ENCODE data around the gene PODN. TPM values are rescaled to one million over a fixed set of nuclear protein-coding genes. Genes with fewer than 3 reads are reported as not detected.
A peak's percentile ranks its signal among the peaks of the same experiment; 100 is the strongest.

The PODN gene
- total and polyA plus RNA-seq, 2 of the 4 experiments (the other 2 are of a cell fraction): 0.54 to 6.2 TPM

DNA sequence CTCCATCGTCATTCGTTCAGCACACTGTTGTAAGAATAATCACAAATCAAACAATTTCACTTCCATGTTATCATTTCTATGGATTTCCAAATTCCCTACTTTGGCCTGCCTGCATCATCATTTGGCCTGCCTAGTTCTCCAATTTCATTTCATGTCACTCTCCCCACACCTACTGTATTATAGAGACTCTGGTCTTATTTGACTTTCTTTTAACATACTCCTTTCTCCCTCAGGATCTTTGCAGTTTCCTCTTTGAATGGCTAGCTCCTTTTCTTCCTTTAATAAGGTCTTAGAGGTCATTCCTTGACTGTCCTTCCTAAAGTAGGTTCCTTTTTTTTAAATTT lies 36.3 kb upstream of the PODN start:
- H3K9ac ChIP-seq (ENCODE audit: low read depth, low read length): no peak overlapping the region
- no peak overlapping the region for H2AFZ ChIP-seq (replicated peaks; ENCODE audit: low read length, poor library complexity)
- H3K56ac ChIP-seq (ENCODE audit: extremely low read depth, insufficient read depth, low read length): no peak overlapping the region
- H2BK15ac ChIP-seq (ENCODE audit: low read depth, low read length): no peak overlapping the region
- TF ChIP-seq FOS (IDR thresholded peaks at IDR 0.05; ENCODE audit: low read depth, low read length) (no peak), CHD1 (IDR thresholded peaks at IDR 0.05; ENCODE audit: low read depth, low read length) (no peak), RCOR1 (IDR thresholded peaks at IDR 0.05; ENCODE audit: insufficient replicate concordance, low read length) (no peak), RFX5 (IDR thresholded peaks at IDR 0.05; ENCODE audit: low read depth, low read length) (no peak), NFE2L2 (IDR thresholded peaks at IDR 0.05; ENCODE audit: low read depth, low read length) (no peak), ELK1 (IDR thresholded peaks at IDR 0.05; ENCODE audit: borderline replicate concordance, low read depth, low read length) (no peak), MXI1 (IDR thresholded peaks at IDR 0.05; ENCODE audit: borderline replicate concordance, low read depth, low read length) (no peak)
- intact Hi-C loops (cut with micrococcal nuclease): no loop called here
- no peaks in the 10 kb centered on the region for H3K9me3 ChIP-seq (ENCODE audit: control insufficient read depth, insufficient read depth, low read length)
- peak overlapping the region; percentile 41; the same call in 1 of the 2 replicates for H3K4me2 ChIP-seq (ENCODE audit: low read depth, low read length)
- H2BK5ac ChIP-seq (ENCODE audit: low read depth, low read length, poor library complexity, severe bottlenecking): peak overlapping the region; percentile 52
- peak overlapping the region; percentile 30 for H4K91ac ChIP-seq (ENCODE audit: insufficient read depth, low read depth, low read length)
- 50% methylated on average over 2 of the region's 2 CpGs; no CpG with 5 or more reads in 1 of the 2 experiments for WGBS, 2 experiments (ENCODE audit: extremely low coverage in 2 of 2, insufficient read length in 1 of 2)
- no TSS peak for BruUV-seq (replicated peaks)
- H3K14ac ChIP-seq (replicated peaks; ENCODE audit: low read depth, low read length): peak overlapping the region; percentile 77; the same call in 1 of the 2 replicates
- peak overlapping the region; percentile 59; the same call in 1 of the 2 replicates for H3K27ac ChIP-seq (ENCODE audit: insufficient read depth, low read length)
- H2BK120ac ChIP-seq (ENCODE audit: low read depth, low read length): peak overlapping the region; percentile 7; the same call in 1 of the 2 replicates
- H3K27me3 ChIP-seq (ENCODE audit: control insufficient read depth, insufficient read depth, low read length): no peaks in the 10 kb centered on the region
- dilution Hi-C loops (cut with HindIII; ENCODE audit: low sequenced_read_pairs, unreplicated experiment): no loop called here
- peaks cover 8% of the 10 kb centered on the region for H3K4me1 ChIP-seq (ENCODE audit: control insufficient read depth, insufficient read depth, low read length)
- ATAC-seq (ENCODE audit: low read depth) (no peak), DNase-seq (no peak)
- H3K9me1 ChIP-seq (ENCODE audit: insufficient read depth, low read length): peaks cover 5% of the 10 kb centered on the region
- peak overlapping the region; percentile 71 for H2AK5ac ChIP-seq (ENCODE audit: low read depth, low read length)
- in situ Hi-C loops (cut with MboI; ENCODE audit: low sequenced_read_pairs): no loop called here
- H3K79me1 ChIP-seq (ENCODE audit: low read depth in 1 of 2, low read length in 2 of 2): peaks cover 34 to 66% of the 10 kb centered on the region in 2 experiments
- peaks cover 8% of the 10 kb centered on the region; the same call in 1 of the 2 replicates for H4K20me1 ChIP-seq (ENCODE audit: insufficient read depth, low read length)
- peak overlapping the region; percentile 36; the same call in 1 of the 2 replicates for H4K5ac ChIP-seq (ENCODE audit: low read depth, low read length)
- CTCF ChIA-PET: interaction anchor here (1.9 kb wide), 1 partner anchor 15 kb away, joined by 4 read pairs; no protein-coding TSS in a partner anchor
- peak overlapping the region; percentile 67; the same call in 1 of the 2 replicates for H3K4ac ChIP-seq (ENCODE audit: low read depth, low read length)
- peaks cover 7% of the 10 kb centered on the region for H3K36me3 ChIP-seq (ENCODE audit: control insufficient read depth, insufficient read depth, low read length)
- H3K4me3 ChIP-seq (ENCODE audit: insufficient read depth, low read depth, low read length): no peak overlapping the region
- no peak overlapping the region for H3K23ac ChIP-seq (ENCODE audit: low read depth, low read length)
- peak overlapping the region; percentile 66 for H2AK9ac ChIP-seq (replicated peaks; ENCODE audit: low read depth, low read length, poor library complexity)
- POLR2A ChIA-PET (ENCODE audit: unreplicated experiment): no interaction called here
- peak overlapping the region; percentile 63; the same call in 1 of the 2 replicates for H3K18ac ChIP-seq (ENCODE audit: low read depth, low read length)
- no peak overlapping the region; the same call in 1 of the 2 replicates for H2BK20ac ChIP-seq (ENCODE audit: low read depth, low read length)
- H4K8ac ChIP-seq (ENCODE audit: low read depth in 2 of 2, low read length in 2 of 2): no peak overlapping the region
